Inflammatory macrophage (primary cell): Measurements from ENCODE around the gene EXOC3L1.

ENCODE experiments used
- DNase-seq, 2 donors: peaks; one replicate each; pipeline ENCODE4 v3.0.0-alpha.2; 2020 to 2022

The EXOC3L1 gene

DNA sequence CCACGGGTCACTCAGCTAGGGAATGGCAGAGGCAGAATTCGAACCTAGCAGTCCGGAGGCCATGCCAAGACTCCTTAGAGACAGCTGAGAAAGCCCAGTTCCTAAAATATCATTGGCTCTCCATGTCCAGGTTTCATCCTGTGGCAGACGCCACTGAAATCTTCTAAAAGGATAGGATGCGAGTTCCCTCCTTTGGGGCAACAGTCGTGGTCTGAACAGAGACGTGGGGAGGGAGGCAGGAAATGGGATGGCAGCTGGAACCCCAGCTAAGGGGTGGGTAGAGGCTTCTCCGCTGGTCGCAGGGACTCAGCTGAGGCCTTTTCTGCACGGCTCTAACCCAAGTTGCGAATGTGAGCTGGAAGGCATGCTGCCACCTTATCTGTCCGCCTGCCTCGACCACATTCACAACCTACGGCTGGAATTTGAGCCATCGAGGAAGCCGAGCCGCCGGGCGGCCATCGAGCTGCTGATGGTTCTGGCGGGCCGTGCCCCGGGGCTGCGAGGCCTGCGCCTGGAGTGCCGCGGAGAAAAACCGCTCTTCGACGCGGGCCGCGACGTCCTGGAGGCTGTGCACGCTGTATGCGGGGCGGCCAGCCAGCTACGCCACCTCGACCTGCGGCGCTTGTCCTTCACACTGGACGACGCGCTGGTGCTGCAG, 27.3 kb downstream of the EXOC3L1 start:
- DNase-seq = peak; percentile 53 to 58

DNA sequence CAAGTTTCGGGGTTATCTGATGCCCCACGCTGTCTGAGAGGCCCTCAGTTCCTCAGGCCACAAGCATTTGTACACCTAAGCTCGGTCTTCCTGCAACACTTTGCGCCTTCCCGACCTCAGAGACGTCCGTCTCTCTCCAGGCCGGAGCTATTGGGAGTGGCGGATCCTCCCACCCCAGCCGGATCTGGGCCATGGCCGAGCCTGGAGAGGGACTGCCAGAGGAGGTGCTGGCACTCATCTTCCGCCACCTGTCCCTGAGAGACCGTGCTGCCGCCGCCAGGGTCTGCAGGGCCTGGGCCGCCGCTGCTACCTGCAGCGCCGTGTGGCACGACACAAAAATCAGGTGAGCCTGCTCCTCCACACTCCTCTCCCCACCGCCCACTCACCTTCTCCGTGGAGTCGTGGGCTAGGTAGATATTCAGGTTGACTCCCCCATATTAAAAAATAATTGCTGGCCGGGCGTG, 28.3 kb downstream of the EXOC3L1 start:
- DNase-seq = no peak

DNA sequence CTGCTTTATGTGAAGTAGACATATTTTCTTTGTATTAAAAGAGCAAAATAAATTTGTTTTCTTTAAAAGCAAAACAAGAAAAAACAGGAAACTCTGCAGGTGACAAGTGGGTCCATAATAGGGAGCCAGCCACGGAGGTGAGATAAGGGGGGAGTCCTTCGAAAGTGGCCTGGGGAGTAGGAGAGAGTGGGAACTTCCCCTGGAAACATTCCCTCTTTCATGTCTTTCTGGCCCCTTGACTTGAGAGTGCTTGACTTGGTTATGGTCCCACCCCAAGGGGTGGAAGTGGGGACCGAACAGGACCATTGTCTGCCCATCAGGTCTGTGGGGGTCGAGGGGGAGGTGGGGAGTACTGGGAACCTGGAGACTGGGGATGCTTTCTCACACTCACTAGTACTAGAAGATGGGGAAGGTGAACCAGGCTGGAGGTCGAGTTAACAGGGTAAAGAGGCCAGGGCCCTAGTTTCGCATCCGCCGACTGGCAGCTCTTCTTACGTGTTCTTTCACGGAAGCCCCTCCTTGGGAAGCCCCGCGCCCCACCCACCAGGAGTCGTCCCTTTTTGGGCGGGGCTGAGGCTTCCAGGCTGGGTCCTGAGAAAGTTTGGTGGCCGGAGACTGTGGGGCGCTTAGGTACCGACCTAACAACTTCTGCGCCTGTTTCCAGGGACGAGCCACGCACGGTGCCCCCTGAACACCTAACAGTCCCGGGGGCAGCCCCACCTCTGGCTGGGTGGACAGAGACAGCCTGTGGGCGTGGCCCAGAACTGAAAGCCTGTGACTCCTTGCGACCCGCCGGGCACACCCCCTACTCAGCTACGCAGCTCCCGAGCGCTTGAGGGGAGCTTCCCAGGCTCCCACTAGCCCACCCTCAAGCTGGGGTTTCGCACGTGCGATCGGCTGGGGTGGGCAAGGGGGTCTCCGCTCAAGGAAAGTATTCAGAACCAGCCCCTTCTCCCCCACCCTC, 31.0 kb downstream of the EXOC3L1 start:
- DNase-seq = peak in 1 of 2 donors; percentile 31

DNA sequence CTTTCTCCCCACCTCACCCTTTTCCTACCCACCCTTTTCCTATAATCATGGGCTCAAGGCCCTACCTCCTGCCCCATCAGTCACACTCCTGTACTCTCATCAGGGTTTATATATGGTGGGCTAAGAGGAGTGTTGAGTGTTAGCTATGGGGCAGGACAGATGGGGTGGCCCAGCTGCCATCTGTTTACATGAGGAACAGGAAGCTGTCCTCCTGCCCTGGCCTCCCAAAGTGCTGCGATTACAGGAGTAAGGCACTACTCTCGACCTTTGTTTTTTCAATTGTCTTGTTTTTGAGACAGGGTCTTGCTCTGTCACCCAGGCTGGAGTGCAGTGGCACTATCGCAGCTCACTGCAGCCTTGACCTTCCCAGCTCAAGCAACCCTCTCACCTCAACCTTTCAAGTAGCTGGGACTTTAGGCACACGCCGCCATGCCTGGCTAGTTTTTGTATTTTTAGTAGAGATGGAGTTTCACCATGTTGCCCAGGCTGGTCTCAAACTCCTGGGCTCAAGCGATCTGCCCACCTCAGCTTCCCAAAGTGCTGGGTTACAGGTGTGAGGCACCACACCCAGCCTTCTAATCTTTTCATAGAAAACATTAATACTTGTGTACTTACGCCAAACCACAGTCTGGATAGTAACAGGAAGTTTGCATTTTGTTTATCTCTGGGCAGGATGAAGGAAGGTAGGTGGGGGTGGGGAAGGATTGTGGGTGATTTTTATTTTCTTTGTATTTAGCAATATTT, 31.9 kb downstream of the EXOC3L1 start:
- DNase-seq = no peak

DNA sequence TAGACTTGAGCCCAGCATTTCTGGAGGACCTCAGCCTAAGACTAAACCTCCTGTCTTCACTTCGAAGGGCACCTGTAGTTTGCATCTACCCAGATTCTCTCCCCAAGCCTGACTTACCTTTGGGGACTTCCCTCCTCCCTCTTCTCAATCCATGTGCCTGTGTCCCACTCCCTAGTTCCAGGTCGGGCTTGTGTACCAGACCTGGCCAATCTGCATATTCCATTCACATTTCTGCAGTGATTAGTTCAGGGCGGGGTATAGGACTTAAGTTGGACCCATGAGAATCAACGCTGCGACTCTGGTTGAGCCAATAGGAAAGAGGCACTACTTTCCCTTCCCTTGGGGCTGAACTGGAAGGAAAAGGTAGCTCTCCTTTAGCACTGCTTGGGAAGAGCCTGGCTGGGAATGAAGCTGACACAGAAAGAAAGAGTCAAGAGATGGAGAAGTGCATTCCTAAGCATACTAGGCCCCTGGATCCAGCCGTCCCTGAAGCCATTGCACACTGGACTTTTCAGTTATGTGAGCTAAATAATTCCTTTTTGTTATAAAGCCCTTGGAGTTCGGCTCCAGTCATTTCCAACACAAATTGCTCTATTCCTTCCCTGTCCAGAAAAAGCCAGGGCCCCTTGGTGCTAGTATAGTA, 32.7 kb downstream of the EXOC3L1 start:
- no peak for DNase-seq

DNA sequence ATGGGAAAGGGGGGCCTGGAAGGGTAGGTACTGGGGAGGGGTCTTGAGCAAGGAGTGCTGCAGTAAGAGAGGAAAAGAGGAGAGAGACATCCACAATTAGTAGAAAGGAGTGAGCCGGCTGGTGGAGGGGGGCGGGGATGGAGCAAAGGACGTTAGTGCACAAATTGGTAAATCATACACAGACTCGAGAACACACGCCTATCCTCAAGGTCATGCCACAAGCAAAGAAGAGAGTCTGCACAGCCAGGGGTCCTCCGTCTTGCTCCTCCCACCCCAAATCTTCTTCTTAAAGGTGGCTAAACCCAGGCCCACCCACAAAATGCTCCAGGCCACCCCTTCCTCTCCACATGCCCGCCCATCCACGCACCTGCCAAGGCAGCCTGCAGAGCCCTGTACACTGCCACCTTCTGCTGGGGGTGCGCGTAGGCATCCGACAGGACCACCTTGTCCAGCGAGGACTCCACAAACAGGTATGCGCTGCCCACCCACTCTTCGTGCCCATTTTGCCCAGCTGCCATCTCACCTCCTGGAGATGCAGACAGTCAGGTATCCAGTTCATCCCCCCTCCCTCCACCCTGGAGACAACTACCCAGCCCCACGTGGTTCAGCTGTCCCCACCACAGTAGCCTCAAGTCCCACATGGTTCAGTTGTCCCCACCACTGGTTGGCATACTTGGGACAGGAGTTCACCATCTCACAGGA, 33.6 kb downstream of the EXOC3L1 start:
- DNase-seq = no peak

DNA sequence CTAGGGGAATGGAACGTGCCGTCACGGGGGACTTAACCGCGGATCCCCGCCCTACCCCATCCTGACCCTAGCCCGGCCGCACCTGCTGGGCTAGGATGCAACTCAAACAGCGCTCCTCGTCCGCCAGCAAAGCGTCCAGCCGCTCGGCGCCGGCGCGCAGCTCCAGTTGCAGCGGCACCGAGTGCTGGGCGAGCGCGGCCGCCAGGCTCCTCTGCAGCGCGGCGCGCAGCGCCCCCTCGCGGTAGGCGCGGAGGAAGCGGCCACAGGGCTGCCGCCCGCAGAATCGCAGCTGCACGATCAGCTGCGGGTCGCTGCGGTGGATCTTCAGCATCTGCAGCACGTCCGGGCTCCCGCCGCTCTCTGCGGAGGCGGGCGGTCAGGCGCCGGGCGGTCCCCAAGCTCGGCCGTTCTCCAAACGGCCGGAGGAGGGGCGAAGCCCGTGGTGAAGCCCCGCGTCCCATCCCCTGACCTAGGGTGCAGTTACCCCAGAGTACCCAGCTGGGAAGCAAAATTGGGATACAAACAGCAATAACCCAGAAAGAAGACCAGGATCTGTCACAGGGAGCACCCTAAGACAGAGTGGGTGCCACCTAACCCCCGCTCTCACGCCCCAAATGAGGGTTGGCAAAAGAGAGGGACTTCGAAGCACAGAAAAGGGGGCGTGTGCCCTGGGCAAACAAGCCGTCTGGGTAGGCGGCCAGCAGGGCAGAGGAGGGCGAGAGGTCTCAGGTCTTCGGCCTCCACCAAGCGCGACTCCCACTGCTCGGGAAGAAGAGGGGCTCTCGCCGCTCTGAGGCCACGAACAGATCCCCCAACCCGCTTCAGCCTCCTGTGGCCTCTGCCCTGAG, 34.4 kb downstream of the EXOC3L1 start:
- peak; percentile 66 to 81 for DNase-seq

DNA sequence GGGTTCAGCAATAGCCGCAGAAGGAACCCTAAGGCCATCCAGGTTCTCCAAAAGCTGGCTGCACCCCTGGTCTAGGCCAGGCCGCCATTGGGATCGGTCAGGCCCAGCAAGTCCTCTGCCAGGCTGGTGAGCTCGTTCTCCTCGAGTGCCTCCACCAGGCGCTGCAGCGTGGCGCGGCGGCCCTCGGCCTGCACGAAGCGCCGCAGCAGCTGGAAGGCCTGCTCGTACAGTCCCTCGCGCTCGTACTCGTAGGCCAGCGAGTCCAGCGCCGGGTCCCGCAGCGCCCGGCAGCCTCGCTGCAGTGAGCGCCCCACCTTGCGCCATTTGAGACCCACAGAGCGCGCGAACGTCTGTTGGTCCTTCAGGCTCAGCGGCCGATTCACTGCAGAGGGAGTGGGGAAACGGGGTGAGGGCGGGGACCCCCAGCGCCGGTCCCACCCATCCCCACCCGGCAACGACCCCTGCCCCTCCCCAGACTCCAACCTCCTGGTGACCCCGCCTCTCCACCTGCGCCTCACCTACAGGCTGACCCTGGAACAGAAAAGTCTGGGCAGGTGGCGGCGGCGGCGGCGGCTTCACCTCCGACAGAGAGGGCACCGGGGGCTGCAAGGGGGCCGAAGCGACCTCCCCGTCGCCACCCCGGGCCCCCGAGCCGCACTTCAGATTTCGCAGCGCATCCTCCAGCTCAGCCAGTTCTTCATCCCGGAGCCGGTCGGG, 35.2 kb downstream of the EXOC3L1 start:
- DNase-seq = no peak

DNA sequence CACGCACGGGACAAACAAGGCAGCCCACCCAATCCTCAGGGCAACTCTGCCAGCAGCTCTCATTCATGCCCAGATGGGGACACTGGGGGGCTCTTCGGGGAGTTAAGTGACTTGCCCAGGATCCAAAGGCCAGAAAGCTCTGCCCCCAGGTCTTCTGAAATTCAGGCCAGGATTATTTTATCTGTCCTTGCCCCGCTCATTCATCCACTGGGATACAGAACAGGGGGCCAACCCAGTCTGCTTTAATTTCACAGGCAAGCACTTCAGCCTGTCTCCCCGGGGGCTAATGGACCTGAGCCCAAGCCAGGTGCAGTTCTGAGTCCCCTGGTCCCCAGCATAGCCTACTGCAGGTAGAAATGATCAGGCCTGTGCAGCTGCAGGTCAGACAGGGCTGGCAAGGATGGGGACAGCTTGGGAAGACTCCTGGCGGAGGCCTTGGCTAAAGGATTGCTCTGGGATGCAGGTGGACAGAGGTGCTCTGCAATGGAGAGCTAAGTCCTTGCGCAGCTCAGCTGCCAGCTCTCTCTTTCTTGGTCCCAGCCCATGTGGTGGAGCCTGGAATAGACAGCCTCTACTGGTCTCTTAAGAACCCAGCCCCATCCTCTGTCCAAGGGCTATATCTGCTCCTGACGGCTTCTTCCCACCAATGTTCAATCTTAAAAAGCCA, 38.4 kb downstream of the EXOC3L1 start:
- no peak for DNase-seq

DNA sequence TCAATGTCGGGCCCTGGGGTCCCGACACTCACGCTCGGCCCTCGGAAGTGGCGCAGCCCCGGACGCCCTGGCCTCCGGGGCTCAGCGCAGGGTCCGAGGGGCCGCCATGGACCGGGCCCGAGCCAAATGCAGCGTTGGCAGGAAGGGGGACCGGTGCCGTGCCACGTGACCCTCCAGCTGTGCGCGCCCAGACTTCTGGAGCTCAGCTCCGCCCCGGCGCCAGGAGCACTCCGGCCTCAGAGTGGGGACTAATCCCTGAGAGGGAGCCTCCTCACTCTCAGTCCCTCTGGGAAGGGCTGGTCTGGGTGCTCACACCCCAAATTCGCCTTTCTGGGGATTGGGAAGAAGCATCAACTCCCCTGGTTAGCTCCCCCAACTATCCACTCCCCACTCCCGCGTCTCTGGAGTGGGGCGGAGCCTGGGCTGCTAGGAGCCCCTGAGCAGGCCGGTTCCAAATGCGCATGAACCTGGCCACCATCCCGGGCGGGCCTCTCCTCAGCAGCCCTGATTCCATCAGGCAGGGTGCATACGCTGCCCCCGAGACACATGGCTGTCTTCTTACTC, 39.0 kb downstream of the EXOC3L1 start, which contains the start of gene B3GNT9:
Gene B3GNT9, minus strand, starts transcription at position 166 of the 564 bp plus-strand sequence. CDS start 513 bp downstream, outside the sequence.
- DNase-seq = no peak

DNA sequence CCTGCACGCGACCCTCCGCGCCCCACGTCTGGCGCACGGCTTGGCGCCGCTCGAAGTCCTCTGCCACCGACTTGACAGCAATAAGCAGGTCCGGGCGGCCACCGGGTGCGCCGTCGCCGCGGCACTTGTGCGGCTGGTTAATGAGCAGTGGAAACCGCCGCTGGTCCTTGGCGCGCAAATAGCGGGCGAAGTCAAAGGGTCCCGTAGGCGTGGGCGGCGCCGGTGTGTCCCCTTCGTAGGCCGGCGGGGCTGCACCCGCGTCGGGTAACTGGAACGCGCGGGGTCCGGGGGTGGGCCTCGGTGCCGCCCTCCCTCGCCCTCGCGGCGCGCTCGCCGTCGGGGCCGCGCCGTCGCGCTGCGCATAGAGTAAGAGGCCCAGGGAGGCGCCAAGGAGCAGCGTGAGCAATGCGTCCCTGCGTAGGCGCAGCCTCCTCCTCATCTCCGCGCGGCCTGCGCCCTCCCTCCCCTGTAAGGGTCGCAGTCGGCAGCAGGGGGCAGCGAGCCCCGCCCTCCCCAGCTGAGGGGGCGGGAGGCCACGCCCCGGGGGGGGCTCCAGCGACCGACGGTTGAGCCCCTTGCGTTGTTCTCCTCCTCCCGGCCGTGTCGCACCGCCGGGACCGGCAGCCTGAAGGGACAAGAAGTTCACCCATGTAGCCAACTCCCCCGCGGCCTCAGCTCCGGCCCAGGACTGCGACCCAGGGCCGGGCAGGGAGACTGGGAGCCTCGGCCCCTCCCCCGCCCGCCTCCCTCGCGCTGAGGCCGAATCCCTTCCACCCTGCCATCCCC, 39.7 kb downstream of the EXOC3L1 start:
- peak; percentile 26 to 52 for DNase-seq

DNA sequence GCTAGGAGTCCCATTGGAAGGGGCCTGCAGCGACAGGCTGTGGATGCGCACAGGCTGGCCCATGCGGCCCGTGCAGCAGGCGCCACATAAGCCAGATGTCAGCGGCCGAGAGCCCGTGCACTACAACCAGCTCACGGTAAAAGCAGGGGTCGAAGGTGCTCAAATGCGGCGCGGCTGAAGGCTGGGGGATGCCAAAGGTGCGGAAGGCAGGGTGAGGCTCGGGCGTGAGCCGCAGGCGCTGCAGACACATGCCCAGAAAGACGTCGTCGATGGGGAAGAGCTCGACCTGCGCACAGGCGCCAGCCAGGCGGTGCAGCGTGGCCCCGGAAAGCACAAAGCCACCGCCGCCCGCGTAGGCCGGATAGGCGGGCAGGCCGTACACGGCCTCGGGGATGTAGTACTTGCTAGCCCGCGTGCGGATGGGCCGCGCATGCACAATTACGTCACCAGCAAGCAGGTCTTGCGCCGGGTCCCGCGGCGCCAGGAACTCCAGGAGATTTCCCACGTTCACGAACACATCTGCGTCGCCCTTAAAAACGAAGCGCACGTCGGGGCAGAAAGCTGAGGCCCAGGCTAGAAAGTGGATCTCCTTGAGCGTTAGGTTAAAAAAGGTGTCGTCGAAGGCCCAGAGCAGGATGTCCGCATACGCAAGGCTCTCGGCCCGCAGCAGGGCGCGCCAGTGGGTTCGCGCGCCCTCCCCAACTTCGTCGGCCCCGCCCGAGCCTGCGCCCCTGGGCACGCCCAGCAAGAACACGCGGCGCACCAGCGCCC, 40.5 kb downstream of the EXOC3L1 start:
- DNase-seq = no peak

DNA sequence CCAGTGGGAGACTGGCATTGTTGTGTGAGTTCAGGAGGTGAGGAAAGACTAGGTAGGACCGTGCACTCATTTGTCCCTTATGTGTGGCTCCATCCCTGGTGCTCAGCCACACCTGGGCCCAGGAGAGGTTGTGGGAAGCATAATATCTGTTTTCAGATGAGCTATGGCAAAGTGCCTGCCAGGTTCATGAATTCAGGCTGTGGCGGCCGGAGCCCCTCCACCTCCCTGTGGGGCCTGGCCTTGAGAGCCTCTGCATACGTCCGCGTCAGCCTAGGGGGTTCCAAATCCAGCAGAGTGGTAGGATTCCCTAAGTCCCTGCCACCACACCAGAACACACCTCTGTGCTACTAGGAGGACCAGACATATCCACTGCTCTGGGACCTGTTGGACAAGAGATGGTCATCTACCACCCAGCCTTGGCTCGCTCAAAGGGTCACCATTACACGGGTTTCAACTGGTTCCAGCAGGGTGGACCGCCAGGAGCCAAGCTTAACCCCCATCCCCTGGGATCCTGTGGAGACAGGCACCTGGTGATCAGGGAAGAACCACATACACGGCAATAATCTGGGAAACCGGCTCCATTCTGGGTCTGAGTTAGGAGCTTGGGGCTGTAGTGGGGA, 41.2 kb downstream of the EXOC3L1 start:
- DNase-seq = no peak

DNA sequence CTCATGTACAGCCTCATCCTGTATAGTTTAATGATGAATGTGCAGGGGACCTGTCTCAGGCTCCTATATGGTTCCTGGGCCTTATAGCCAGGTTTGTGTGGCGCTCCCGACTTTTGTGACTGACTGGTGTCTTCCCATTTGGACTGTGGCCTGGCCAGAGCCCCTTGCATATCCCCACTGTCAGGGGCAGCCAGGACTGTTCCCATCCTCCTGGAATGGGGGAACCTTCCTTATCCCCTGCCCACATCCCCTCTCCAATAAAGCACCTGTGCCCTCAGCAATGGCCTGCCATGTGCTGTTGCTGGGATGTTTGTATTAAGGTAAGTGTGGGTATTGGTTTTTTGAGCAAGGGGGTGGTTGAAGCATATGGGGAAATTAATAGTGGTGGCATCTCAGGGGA, 41.7 kb downstream of the EXOC3L1 start:
- DNase-seq = no peak

DNA sequence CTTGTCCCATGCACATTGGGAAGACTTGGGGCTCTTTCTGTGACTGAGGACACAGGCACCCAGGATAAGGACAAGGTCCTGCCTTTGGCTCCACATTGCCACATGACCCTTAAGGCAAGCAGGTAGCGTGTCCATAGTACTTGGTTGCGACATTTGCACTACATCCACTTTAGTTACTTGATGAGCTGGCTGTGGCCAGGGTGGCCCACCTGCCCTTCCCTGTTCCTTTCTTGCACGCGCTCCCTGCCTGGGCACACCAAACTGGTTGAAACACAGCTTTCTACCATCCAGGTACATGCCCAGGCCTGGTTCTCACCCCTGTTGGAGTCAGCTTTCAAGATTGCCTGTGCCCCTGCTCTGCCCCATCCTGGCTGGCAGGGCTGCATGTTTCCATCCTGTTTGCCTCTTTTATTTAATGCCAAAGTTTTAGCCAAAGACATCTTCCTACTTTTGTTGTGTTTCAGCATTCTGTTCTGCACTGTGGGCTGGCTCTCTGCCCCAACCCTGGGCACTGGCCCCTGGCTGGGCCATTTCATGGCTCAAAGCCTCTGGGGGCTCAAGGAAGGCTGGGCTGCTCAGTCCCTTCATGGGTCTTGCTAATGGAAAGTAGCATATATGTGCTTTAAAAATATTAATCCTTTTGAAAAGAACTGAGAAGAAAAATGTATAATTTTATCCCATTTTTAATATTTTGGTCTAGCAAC, 42.3 kb downstream of the EXOC3L1 start:
- no peak for DNase-seq
